DMS 273 (cell line): ENCODE data around the gene SELENON.
A peak's percentile ranks its signal among the peaks of the same experiment; 100 is the strongest.

Experiments
- DNase-seq: peaks from one replicate; lab custom pipeline; 2025; ENCODE audit not compliant: unreplicated experiment; lab: John Stamatoyannopoulos, UW

SELENON gene

DNA sequence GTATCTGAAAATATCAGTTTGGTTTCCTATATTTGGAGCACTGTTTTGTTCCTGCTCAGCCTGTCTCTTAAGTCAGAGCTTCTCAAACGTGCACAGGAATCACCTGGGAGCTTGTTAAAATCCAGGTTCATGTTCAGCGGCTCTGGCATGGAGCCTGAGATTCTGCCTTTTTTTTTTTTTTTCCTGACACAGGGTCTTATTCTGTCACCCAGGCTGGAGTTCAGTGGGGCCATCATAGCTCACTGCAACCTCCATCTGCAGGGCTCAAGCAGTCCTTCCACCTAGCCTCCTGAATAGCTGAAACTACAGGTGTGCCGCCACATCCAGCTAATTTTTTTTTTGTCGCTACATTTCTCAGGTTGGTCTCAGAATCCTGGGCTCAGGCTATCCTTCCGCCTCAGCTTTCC, 12.2 kb upstream of the SELENON start:
- no peak for DNase-seq

DNA sequence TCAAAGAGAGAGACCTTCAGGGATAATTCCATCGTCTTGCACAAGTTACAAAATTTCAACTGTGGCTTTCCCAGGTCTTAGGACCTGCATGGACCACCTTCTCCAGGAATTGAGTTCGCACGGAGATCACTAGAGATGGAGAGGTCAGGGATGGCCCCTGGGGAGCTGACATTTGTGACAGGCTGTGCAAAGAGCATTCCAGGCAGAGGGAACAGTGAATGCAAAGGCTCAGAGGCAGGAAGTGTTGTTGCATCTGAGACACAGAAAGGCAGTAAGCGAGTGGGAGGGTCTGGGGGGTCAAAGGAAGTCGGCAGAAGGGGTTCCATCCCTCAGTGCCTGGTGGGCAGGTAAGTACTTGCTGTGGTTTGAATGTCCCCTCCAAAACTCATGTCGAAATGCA, 9.5 kb upstream of the SELENON start:
- no peak for DNase-seq

DNA sequence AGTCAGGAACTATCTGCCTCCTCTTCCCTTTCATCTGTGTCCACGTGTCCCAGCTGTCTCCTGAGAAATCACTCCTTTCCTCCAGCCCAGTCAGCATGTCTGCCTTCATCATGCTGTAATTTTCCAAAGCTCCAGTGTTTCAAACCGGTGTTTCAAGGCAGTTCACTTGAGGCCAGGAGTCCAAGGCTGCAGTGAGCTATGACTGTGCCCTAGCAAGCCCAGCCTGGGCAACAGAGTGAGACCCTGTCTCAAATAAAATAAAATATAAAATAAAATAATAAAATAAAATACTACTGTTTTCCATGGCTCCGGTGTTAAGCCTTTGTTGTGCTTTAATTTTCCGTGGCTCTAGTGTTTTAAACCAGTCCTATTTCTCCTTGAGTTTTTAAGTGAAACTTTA, 7.9 kb upstream of the SELENON start:
- no peak for DNase-seq

DNA sequence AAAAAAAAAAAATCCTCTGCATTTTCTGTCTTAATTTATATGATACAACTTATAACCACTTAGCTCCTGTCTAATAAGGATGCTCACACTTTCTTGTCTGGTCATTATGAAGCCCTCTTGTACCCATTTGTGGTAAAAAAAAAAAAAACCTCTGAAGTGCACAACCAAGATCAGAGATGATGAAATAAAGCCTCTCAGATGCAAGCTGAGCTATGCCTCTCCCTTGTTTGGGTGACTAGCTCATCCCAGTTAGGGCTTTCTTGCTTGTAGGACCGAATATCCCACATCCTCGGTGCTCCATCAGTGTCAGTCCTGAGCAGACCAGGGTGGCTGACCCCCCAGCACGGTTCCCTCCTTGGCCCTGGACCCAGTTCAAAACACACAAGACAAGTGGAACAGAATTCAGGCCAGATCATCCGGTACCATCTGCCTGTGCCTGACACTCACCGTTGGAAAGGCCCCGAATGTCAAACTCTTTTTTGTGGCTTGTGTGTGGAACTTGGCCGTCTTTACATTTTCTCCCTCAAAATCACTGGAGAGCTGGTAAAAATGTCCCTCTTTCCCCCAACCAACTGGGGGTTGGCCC, 6.3 kb upstream of the SELENON start:
- DNase-seq, result no peak

DNA sequence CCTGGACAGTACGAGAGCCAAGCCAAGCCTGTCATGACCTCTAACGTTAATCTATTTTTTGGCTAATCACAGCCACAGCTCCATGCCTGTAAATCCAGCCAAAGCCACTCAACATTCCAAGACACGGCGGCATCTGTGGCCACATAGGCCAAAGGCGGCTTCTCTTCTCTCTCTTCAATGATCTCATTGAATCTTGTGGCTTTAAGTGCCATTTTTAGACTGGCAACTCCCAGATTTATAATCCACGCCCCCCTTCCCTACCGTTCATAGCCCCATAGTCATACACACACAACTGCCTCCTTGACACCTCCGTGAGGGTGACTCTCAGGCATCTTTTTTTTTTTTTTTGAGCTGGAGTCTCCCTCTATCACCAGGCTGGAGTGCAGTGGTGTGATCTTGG, 5.7 kb upstream of the SELENON start:
- no peak for DNase-seq

DNA sequence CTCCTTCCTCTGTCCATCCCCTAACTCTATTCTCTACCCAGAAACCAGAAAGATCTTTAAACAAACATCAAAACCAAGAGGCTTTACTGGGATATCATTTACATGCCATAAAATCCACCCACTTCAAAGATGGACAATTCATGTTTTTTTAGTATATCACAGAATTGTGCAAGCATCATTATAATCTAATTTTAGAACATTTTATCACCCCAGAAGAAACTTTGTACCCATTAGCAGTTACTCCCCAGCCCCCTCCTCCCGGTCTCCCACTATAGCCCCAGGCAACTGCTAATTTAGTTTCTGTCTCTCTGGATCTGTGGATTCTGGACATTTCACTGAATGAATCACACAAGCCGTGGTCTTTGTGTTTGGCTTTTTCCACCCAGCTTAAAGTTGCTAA, 4.8 kb upstream of the SELENON start:
- no peak for DNase-seq

DNA sequence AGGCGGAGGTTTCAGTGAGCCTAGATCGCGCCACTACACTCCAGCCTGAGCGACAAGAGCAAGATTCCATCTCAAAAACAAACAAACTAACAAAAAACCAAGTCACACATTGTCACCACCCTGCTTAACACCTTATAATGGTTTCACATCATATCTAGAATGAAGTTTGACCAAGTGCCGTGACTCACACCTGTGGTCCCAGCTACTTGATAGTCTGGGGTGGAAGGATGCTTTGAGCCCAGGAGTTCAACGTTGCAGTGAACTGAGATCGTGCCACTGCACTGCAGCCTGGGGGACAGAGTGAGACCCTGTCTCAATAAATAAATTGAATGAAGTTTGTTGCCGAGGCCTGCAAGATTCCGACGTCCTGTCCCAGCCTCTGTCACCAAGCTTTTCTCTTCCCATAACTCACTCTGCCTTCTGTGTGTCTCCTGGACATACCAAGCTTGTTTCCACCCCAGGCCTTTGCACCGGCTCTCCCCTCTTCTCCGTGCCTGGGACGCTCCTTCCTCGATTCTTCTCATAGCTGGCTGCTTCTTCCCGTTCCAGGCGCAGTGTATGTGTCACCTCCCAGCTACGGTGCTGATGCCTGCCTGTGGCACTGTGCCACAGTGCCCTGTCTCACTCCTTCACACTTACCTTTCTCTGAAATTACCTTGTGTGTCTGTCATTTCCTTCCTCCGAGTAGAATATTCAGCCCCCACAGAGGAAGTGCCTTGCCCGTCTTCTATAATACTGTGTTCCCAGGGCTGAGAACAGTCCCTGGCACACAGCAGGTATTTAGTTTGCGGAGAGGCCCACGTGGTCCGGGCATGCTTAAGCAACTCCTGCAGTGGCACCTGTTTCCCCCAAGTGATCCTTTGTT, 3.8 kb upstream of the SELENON start:
- no peak for DNase-seq

DNA sequence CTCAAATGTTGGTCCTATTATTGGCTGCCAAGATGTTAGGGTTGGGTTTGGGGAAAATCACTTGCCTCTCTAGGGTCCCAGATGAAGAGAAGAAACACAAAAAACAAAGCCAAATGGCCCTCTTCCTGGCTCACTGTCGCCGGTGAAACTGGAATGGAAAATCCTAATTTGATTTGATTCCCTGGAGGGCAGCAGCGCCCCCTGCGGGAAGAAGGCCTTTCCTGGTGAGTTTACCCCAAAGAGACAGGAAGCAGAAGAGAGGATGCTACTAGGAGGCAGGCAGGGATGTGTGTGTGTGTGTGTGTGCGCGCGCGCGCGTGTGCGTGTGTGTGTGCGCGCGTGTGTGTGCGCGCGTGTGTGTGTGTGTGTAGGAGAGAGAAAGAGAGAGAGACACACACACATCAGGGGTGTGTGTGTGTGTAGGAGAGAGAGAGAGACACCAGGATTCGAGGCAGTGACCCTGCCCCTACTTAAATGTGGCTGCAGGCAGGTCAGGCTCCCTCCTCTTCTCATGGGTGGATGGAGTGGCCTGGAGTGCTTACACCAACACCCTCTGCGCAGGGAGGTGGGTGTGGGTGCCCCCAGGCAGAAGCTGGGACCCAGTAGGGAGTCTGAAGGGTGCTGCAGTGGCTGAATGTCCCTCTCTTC, 3.1 kb upstream of the SELENON start:
- peak; percentile 95 for DNase-seq

DNA sequence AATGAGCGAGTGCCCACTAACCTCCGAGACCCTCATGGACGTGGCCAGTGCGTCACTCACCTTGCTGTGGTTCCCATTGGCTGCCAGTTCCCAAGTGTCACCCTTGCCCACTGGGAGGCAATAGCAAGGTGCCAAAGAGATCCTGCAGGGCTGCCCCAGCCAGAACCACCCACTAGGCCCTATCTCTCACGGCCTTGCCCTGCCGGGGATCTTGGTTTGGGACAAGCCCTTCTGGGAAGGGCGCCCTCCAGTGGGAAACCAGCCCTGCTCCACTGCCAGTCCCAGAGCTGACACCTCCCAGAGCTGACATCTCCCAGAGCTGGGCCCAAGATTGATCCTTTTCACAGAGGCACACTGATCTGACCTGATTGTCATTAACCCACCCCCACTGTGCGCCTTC, 2.1 kb upstream of the SELENON start:
- DNase-seq, result peak; percentile 75

DNA sequence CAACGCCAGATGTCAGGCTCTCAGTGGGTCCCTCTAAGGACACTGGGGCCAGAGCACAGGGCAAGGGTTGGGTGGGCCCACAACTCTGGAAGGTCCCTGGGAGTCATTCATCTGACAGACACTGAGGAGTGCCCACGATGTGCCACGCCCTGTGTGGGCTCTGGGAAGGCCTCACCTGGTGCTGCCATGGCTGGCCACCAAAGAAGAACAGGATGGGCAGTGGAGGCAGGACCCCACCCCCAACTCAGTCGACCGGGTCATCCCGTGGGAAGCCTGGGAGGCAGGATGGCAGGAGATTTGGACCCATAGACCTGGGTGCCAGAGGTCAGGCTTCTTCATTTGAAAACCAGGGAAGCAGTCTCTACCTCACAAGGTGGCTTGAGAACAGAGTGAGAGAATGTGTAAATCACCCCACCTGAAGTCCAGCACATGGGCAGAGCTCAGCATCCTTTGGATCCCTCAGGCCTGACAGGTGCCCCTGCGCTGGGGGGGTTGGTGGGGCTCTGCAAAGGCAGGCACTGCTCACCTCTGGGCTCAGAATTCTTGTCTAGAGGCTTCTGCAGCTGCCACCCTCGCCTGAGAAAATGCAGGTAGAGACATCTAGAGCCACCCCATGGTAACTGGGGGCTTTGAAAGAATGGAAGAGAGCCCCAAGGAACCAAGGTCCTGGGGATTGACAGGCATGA, 1.2 kb upstream of the SELENON start:
- DNase-seq, result no peak

DNA sequence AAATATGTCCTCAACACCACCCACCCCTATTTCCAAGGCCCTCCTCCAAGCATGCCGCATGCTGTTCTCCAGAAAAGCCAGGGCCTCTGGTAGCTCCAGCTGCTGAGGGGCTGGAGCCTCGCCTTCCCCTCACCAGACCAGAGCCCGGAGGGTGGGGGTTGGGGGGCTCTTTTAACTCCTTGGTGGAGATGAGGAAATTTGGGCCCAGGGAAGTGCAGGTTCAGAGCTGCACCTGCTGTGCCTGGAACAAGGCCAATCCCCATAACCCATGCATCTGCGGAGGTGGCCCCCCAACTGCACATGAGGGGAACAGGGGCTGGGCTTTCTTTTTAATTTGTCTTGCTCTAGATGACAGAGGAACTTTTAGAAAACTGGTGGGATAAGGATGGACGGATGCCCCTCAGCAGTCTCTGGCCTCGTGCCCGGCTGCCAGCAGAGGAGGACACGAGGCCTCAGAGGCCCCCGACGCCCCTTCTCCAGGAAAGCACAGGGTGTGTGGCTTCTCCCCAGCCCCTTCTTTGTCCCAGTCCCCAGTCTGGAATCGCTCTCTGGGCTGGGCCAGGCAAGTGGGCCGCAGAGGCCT, 550 bp upstream of the SELENON start:
- peak; percentile 57 for DNase-seq

DNA sequence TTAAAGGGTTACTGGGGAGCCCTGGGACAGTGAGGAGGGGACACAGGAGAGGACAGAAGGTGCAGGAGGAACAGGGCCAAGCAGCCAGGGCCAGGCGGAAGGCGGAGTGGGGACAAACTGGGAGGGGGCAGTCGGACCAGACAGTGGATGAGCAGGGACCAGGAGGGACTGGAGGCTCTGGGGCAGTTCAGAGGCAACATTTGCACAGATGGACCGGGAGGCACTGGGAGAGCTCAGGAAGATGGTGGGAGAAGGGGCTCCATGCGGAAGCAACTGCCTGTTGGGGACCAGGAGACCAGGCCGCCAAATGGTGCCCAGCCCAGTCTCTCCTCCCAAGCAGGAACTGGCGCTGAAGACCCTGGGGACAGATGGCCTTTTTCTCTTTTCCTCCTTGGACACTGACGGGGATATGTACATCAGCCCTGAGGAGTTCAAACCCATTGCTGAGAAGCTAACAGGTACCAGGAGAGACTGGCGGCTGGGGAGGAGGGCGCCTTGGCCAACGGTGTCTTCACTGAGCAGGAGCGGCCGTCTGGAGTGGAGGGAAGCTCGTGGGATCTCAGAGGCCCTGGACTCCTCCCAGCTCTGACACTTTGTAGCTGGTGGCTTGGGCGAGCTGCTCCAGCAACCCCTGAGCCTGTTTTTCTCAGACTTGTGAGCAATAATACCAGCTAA, 847 bp downstream of the SELENON start:
- DNase-seq, result peak; percentile 44

DNA sequence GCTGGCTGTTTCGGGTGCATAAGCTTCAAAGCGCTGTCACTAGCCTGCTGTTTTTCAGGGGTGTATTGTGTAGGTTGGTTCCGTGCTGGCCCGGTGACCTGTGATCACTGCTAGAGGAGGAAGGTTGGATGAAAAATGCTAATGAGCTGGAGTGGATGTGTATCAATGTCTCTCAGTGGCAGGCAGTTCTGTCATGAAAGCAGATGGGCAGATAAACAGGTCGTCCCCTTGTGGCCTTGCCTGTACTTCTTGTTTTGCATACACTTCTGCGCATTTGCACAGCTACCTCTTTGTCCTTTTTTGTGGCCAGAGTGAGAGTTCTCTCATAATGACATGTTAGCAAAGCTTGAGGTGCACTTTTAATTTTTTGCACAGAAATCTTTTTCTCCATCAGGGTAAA, 2.9 kb downstream of the SELENON start:
- DNase-seq, result peak; percentile 58

DNA sequence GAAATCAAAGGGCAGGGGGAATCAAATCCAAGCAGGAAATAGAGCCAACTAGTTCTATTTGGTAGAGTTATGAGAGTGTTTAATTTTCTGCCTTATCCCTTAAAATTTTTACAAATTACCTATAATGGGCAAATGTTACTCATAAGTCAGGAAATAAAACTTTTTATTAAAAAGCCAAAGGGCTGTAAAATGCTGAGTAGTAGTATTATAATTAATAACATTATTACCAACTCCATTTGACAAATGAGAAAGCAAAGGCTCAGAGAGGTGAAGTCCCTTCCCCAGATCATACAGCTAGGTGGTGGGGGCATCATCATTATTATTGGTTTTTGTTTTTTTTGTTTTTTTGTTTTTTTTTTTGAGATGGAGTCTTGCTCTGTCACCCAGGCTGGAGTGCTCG, 3.4 kb downstream of the SELENON start:
- DNase-seq, result no peak

DNA sequence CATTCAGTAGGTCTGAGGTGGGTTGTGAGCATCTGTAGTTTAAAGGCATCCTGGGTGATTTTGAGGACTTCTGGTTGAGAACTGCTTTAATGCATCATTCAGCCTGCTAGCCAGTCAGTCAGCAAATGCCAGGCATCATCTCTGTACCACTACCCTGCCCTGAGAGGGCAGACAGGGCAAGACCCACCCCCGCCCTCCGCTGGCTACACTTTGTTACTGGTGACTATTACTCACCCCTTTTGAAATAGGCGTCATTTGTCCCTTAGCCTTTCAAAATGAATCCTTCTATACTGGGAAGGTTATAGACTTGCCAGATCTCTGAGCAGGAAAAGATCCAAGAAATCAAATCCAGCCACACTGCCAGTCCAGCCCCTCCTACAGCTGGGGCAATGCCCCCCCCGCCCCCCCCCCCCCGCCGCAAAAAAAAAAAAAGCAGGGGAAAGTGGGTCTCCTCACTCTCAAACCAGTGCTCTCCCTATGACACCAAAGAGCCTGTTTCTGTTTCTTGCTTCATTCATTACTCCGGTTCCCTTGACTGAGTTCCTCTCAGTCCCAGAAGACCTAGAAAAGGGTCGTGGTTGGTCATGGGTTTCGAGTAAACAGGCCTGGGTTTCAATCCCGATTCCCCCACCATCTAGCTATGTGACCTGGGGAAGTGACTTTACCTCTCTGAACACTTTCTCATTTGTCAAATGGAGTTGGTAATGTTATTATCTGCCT, 4.4 kb downstream of the SELENON start:
- no peak for DNase-seq

DNA sequence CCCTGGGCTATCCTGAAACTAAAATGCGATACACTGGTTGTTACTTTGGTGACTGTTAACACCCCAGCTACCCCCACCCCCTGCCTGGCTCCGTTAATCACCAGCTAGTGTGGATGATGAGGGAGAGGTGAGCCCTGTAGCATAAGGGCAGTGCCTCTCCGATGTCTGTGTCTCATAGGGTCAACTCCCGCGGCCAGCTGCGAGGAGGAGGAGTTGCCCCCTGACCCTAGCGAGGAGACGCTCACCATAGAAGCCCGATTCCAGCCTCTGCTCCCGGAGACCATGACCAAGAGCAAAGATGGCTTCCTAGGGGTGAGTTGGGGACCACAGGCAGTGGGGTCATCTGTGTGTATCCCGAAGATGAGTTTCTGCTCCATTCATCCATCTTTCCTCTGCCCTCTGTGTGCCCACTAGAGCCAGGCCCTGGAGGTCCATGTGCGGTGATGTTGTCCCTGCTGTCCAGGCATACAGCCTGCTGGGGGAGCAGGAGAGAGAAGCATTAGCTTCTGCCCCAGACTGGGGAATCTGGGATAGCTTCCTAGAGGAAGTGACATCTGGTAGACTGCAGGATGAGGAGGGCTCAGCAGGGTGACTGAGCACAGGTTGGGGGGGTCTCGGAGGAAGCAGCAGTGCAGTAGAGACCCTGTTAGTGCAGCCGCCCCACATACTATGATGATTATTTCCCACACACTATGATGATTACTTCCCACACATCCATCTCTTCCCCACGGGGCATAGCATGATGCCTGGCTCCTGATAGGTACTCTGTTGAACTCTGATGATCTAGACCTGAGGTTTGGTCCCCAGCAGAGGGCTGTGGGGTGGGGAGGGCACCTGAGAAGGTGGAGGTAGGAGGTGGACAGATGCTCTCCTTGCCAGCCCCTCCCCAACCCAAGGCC, 5.2 kb downstream of the SELENON start:
- no peak for DNase-seq

DNA sequence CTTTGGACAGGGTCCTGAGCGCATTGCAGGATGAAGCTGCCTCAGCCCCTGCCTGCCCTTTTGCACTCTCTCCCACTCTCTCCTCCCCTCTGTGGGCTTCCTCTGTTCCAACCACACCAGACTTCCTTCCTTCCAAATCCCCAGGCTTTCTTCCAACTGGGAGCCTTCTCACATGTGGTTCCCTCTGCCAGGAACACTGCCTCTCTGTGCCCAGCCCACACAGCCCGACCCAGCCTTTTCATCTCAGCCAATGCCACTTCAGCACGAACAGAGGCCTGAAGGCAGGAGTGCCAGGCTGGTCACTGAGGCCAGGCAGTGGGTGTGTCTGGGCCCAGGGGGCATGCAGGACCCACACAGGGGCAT, 5.9 kb downstream of the SELENON start:
- peak; percentile 42 for DNase-seq

DNA sequence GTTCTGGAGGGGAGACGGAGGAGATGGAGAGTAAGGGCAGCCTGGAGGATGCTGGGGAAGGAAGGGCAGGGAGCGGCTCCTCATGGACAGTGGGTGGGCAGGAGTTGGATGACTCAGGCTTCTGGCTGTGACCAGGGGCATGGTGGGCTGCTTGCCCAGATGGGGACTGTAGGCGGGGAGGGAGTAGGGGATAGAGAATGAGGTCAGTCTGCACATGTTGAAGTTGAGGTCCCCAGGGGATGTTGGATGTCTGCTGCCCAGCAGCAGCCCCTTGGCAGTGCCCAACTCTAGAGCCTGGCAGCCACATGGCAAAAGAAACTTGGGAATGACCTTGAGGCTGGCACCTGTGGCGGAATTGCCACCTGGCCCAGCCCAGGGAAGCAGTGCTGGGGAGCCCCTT, 6.4 kb downstream of the SELENON start:
- DNase-seq, result peak; percentile 33
